ENCODE measurements around the gene ZBTB7C.

GRCh38 chr18:48158721-48159120 lies 250.5 kb downstream of the ZBTB7C start:
- TF ChIP-seq CTCF (IDR thresholded peaks at IDR 0.05), result no peak
- TF ChIP-seq POLR2A (IDR thresholded peaks at IDR 0.05), result no peak
- TF ChIP-seq POLR2AphosphoS5 (IDR thresholded peaks at IDR 0.05), result no peak
- no peak for TF ChIP-seq EP300 (IDR thresholded peaks at IDR 0.05)
